GM23338 (cell line): ENCODE measurements around the gene HIVEP2.

ENCODE experiments used
- CREB1 ChIP-seq: fragments of 250-450 bp; sonication (Bioruptor Pico); IDR thresholded peaks from 2 replicates; pipeline ENCODE4 v1.5.0; 2020; ENCODE audit warnings: low read depth, mild to moderate bottlenecking, moderate library complexity
- EZH2 ChIP-seq: fragments of 200-600 bp; sonication (generic); IDR thresholded peaks from one replicate; pipeline ENCODE4 v1.8.0; 2017; ENCODE audit warnings: antibody characterized with exemption, mild to moderate bottlenecking, low read depth; ENCODE audit not compliant: unreplicated experiment
- EZH2phosphoT487 ChIP-seq: fragments of 200-600 bp; sonication (generic); IDR thresholded peaks from one replicate; pipeline ENCODE4 v1.8.1; 2018; ENCODE audit warnings: antibody characterized with exemption; ENCODE audit not compliant: unreplicated experiment
- POLR2AphosphoS5 ChIP-seq: IDR thresholded peaks from 2 replicates; pipeline ENCODE4 v1.6.1; 2016; ENCODE audit warnings: antibody characterized with exemption, low read depth
- ZNF331 ChIP-seq: fragments of 250-450 bp; sonication (Bioruptor Pico); IDR thresholded peaks from 2 replicates; pipeline ENCODE4 v1.5.0; 2020; ENCODE audit warnings: low read depth, mild to moderate bottlenecking, moderate library complexity
- TF ChIP-seq, protein P1 (sequence below), 2 experiments: fragments of 200-600 bp in 1 of 2; sonication (generic) in 1 of 2; conservative IDR thresholded peaks; 2 replicates each; pipeline versions ENCODE4 v1.5.1 to v1.6.1; 2016 to 2017; ENCODE audit warnings: antibody characterized with exemption in 2 of 2, low read depth in 2 of 2, mild to moderate bottlenecking in 2 of 2, moderate library complexity in 1 of 2
- TF ChIP-seq, protein P2 (sequence below): IDR thresholded peaks from one replicate; pipeline ENCODE4 v1.6.1; 2018; ENCODE audit warnings: antibody characterized with exemption; ENCODE audit not compliant: unreplicated experiment

DNA sequence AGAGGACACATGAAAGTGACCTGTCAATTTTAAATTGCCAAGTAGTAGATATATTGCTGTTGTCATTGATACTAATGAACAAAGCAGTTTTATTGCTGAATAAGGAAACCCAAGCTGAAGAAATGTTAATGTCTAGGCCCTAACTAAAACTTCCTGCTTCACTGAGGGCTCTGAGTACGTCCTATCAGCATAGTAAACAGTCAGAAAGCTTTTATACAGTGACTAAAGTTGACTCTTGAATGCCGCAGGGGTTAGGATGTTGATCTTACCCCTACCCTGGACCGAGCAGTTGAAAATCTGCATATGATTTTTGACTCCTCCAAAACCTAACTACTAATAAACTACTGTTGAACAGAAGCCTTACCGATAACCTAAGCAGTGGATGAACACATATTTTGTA lies 149.0 kb downstream of the HIVEP2 start:
- TF ChIP-seq, protein P1, sequence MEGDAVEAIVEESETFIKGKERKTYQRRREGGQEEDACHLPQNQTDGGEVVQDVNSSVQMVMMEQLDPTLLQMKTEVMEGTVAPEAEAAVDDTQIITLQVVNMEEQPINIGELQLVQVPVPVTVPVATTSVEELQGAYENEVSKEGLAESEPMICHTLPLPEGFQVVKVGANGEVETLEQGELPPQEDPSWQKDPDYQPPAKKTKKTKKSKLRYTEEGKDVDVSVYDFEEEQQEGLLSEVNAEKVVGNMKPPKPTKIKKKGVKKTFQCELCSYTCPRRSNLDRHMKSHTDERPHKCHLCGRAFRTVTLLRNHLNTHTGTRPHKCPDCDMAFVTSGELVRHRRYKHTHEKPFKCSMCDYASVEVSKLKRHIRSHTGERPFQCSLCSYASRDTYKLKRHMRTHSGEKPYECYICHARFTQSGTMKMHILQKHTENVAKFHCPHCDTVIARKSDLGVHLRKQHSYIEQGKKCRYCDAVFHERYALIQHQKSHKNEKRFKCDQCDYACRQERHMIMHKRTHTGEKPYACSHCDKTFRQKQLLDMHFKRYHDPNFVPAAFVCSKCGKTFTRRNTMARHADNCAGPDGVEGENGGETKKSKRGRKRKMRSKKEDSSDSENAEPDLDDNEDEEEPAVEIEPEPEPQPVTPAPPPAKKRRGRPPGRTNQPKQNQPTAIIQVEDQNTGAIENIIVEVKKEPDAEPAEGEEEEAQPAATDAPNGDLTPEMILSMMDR (conservative IDR thresholded peaks at IDR 0.05; ENCODE audit: low read depth in 2 of 2): no peak
- TF ChIP-seq EZH2: no peak
- TF ChIP-seq, protein P2, sequence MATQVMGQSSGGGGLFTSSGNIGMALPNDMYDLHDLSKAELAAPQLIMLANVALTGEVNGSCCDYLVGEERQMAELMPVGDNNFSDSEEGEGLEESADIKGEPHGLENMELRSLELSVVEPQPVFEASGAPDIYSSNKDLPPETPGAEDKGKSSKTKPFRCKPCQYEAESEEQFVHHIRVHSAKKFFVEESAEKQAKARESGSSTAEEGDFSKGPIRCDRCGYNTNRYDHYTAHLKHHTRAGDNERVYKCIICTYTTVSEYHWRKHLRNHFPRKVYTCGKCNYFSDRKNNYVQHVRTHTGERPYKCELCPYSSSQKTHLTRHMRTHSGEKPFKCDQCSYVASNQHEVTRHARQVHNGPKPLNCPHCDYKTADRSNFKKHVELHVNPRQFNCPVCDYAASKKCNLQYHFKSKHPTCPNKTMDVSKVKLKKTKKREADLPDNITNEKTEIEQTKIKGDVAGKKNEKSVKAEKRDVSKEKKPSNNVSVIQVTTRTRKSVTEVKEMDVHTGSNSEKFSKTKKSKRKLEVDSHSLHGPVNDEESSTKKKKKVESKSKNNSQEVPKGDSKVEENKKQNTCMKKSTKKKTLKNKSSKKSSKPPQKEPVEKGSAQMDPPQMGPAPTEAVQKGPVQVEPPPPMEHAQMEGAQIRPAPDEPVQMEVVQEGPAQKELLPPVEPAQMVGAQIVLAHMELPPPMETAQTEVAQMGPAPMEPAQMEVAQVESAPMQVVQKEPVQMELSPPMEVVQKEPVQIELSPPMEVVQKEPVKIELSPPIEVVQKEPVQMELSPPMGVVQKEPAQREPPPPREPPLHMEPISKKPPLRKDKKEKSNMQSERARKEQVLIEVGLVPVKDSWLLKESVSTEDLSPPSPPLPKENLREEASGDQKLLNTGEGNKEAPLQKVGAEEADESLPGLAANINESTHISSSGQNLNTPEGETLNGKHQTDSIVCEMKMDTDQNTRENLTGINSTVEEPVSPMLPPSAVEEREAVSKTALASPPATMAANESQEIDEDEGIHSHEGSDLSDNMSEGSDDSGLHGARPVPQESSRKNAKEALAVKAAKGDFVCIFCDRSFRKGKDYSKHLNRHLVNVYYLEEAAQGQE: no peak
- no peak for TF ChIP-seq ZNF331 (CRISPR knock-in tag)
- TF ChIP-seq EZH2phosphoT487: no peak
- TF ChIP-seq POLR2AphosphoS5: no peak
- TF ChIP-seq CREB1: no peak
